GM20431 (cell line): ENCODE measurements around the gene CAMK1D.

Experiments used
- in situ Hi-C: fragments of 300-500 bp; cut with MseI, MboI; formaldehyde crosslinking; loops from one replicate; pipeline ENCODE4 v1.15.0; 2020; ENCODE audit warnings: low sequenced_read_pairs; ENCODE audit not compliant: unreplicated experiment

Gene CAMK1D

GRCh38 chr10:12448729-12449391 lies 99.5 kb downstream of the CAMK1D start:
- in situ Hi-C loops = no loop called here

- in situ Hi-C loops = loop anchor here (25.0 kb wide), 1 partner anchor 193 kb away; no protein-coding TSS in a partner anchor
Observed at GRCh38 chr10:12455318-12455717, 106.0 kb downstream of the CAMK1D start.

- in situ Hi-C loops = loop anchor here (25.0 kb wide), 1 partner anchor 193 kb away; no protein-coding TSS in a partner anchor
Observed at GRCh38 chr10:12455766-12456165, 106.4 kb downstream of the CAMK1D start.

- in situ Hi-C loops = loop anchor here (25.0 kb wide), 1 partner anchor 197 kb away; no protein-coding TSS in a partner anchor
Observed at GRCh38 chr10:12459340-12459739, 110.0 kb downstream of the CAMK1D start.

DNA sequence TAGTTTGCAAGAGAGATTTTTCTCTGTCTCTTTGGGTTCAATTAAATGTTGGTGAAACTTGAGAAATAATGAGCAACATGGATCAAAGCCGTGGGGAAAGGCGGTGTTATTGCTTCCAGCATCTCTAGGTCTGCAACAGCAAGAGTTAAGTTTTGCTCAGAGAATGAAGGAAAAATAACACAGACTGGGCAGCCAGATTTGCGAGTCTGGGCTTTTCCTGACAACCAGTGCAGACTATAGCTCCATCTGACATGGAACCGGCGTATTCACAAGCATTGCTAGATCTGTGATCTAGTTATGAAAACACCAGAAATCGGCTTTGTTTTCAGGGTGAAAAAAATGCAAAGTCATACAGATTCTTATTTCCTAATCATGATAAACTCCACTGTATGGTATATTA lies 110.4 kb downstream of the CAMK1D start:
- in situ Hi-C loops = loop anchor here (25.0 kb wide), 1 partner anchor 197 kb away; no protein-coding TSS in a partner anchor

DNA sequence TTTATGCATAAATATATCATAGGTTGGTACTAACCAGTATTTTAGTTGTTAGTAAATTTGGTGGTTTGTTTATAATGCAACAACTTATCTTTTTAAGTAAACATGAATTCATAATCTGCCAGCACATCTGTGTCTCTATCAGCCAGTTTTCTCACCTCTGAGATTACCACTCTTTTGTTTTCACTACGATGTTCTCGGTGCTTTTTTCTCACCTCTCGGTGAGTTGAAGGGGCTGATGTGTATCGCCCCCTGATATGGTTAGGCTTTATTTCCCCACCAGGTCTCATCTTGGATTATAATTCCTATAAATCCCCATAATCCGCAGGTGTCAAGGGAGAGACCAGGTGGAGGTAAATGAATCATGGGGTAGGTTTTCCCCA lies 114.1 kb downstream of the CAMK1D start:
- in situ Hi-C loops = loop anchor here (25.0 kb wide), 1 partner anchor 201 kb away; no protein-coding TSS in a partner anchor

DNA sequence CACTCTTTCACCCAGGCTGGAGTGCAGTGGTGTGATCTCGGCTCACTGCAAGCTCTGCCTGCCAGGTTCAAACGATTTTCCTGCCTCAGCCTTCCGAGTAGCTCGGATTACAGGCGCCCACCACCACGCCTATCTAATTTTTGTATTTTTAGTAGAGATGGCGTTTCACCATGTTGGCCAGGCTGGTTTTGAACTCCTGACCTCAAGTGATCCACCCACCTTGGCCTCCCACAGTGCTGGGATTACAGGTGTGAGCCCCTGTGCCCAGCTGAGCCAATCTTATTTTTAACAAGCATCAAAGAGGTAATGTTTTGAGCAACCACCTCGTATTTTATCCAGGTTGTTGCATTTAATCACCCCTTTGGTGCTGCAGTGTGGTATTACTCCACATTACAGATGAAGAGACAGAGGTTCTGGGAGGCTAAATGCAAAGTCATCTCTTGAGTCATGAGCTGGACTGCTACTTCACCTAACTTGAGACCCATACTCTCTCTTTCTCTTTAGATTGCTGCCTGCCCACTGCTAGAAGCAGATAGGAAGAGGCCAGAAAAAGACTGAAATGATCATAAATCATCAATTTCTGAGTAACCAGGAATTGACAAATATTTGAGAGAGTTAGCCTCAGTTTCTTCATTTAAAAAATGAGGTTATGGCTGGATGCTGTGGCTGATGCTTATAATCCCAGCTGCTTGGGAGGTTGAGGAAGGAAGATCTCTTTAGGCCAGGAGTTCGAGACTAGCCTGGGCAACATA lies 116.2 kb downstream of the CAMK1D start:
- in situ Hi-C loops = loop anchor here (25.0 kb wide), 1 partner anchor 203 kb away; no protein-coding TSS in a partner anchor

DNA sequence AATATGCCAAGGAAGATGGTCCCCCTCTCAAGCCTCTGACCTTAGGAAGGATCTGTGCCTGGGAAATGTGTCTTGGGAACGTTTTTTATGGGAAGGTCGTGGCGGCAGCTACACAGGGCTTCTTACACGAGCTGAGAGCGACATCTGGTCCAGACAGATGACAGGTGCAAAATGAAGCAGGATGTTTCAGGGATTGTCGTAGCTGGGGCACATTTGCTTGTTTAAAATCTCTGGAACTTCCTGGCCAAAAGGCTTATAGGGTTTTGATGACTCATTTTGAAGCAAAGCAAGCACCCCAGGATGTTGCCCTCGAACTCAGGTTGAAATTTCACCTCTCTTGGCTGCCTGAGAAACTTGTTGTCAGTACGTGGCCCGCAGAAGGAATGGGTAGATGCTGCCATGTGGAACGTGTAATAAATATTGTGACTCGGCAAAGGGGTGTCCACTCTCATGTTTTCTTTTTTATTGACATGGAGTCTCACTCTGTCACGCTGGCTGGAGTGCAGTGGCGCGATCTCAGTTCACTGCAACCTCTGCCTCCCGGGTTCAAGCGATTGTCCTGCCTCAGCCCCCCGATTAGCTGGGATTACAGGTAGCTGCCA lies 117.5 kb downstream of the CAMK1D start:
- in situ Hi-C loops = loop anchor here (25.0 kb wide), 1 partner anchor 205 kb away; no protein-coding TSS in a partner anchor

GRCh38 chr10:12469345-12469744 lies 120.0 kb downstream of the CAMK1D start:
- in situ Hi-C loops = loop anchor here (25.0 kb wide), 1 partner anchor 207 kb away; no protein-coding TSS in a partner anchor

DNA sequence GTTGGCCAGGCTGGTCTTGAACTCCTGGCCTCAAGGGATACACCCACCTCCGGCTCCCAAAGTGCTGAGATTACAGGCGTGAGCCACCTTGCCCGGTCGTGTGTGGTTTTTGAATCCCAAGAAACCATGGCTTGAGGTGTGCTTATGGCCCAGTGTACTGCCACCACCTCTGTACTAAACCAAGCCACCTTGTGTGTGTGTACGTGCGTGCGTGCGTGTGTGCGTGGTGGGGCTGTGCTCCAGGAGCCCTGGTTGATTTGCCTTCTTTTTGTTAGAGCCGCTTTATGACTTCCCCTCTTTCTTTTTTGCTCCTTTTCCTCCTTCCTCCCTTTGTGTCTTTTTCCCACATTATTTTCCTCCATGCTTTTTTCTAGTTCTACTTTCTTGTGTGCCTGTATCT lies 121.4 kb downstream of the CAMK1D start:
- in situ Hi-C loops = loop anchor here (25.0 kb wide), 1 partner anchor 208 kb away; no protein-coding TSS in a partner anchor

GRCh38 chr10:12471135-12471534 lies 121.8 kb downstream of the CAMK1D start:
- in situ Hi-C loops = loop anchor here (25.0 kb wide), 1 partner anchor 209 kb away; no protein-coding TSS in a partner anchor

DNA sequence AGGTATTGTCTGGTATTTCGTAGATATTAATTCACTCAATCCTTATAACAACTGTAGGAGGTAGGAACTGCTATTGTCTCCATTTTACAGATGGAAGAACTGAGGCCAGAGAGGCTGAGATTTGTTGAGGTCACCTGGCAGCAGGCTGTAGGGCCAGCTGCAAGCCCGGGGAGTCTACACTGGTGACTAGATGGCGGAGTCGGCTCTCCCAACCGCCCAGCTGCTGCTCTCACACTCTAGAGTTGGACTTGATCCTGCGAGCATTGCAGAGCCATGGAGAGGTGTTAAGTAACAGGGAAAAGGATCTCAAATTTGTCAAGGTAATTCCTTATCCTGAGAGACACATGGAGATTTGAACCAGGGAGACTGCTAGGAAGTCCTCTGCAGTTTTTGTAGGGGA lies 124.1 kb downstream of the CAMK1D start:
- in situ Hi-C loops = loop anchor here (25.0 kb wide), 1 partner anchor 211 kb away; no protein-coding TSS in a partner anchor

DNA sequence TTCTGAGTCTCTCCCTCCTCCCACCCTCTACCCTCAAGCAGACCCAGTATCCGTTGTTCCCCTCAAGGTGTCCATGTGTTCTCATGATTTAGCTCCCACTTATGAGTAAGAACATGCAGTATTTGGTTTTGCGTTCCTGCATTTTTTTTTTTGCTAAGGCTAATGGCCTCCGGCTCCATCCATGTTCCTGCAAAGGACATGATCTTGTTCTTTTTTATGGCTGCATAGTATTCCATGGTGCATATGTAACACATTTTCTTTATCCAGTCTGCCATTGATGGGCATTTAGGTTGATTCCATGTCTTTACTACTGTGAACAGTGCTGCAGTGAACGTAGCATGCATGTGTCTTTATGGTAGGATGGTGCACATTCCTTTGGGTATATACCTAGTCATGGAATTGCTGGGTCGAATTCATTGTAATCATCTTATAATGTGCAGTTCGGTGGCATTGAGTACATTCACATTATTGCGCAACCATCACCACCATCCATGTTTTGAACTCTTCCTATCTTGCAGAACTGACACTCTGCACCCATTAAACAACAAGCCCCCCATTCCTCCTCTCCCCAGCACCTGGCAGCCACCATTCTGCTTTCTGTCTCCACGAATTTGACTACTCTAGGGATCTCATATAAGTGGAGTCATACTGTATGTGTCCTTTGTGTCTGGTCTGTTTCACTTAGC lies 125.5 kb downstream of the CAMK1D start:
- in situ Hi-C loops = loop anchor here (25.0 kb wide), 1 partner anchor 213 kb away; no protein-coding TSS in a partner anchor

DNA sequence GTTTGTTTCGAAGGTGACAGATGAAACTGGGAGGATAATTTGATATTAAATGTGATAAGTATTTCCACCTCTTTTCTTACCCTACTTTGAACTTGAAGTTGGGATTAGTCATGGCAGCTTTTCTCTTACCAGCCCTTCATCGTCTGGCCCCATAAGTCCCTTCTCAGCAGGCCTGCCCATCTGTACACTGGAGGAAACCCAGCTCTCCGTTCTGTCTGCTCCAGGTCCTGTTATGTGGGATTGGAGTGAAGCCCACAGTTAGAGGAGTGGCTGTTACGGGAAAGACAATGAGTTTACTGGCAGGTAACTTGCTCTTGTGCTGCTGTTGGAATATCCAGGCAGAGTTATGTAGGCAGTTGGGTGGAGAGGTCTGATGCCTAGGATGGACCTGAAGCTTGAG lies 127.3 kb downstream of the CAMK1D start:
- in situ Hi-C loops = no loop called here

DNA sequence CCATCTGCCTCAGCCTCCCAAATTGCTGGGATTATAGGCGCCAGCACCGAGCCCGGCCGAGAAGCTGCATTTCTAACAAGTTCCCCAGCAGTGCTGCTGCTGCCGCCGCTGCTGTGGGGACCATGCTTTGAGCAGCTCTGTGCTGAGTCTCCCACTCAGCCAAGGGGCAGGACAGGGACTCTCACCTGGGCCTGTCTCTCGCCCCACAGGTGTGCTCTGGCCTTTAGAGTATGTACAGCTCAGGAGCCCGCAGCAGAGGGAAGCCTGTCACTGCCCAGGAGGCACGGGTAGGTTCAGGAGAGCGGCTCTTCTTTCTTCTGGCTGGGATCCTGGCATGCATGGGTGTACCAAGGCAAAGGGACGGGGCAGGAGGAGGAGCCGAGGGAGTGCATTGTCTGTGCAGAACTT lies 130.1 kb downstream of the CAMK1D start:
- in situ Hi-C loops = no loop called here

- in situ Hi-C loops = no loop called here
Observed at GRCh38 chr10:12479924-12480323, 130.6 kb downstream of the CAMK1D start.

DNA sequence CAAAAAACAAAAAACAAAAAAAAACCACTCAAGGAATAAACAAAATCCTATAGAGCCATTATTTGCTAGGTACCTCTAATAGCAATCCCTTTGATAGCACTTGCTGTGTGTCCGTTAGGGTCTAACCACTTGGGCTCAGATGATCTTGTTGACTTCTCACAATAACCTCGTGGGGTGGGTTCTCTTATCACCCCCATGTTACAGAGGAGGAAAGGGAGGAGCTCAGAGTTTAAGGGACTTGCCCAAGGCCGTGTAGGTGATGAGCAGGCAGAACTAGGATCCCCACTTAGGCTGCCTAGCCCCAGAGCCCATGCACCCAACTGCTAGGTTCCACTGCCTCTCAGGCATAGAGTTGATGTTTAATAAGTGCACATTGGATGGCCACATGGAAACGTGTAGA lies 131.1 kb downstream of the CAMK1D start:
- in situ Hi-C loops = no loop called here

DNA sequence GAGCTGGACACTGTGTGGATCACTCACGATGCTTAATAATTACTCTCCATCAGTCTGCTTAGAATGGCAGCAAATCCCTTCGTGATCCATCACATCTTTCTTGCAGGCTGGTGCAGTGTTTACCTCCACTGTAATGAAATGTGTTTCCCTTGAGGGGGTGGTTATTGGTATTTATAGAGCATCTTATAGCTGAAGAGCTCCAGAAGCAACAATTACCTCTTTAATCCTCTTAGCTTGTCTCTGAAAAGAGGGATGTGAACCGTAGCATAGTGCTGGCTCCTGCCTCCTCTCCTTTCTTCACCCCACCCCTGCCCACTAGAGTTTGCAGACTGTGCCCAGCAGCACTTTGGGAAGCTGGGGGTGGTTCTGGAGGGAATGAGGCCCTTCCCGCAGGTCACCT lies 132.6 kb downstream of the CAMK1D start:
- in situ Hi-C loops = no loop called here

GRCh38 chr10:12482587-12482986 lies 133.2 kb downstream of the CAMK1D start:
- in situ Hi-C loops = no loop called here
